ENCODE measurements around the gene KAZALD1. TPM values are rescaled to one million over a fixed set of nuclear protein-coding genes. Genes with fewer than 3 reads are reported as not detected.

The KAZALD1 gene
- polyA plus RNA-seq, 1 of the 3 experiments (the other 2 are of a cell fraction), result 3.0 TPM

DNA sequence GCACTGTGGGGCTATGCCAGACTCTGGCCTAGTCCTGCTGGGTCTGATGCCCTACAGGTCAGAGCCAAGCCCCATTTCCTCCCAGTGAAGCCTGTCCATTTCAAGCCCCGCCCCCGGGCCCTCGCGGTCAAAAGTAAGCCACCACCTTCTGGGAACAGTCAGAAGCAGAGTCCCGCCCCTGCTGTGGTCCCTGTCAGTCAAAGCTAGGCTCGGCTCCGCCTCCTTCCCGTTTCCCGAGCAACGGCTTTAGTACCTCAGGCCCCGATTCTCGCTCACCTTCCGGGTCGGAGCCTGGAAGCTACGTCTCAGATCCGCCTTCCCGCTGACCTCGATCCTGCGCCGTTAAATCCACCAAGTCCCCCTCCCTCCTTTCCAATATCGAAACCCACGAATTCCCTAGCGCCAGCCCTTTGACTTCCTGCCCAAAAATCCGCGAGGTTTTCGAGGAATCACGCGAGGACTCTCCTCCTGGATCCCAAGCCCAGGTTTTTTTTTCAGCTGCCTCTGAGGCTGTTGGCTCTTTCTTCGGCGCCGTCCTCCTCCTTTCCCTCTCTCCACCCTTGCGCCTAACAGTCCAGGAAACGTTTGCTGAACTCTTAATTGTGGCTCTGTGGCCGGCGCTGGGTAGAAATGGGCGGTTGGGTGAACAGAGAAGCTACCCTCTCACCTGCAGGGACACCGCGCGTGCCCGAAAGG, 19.0 kb upstream of the KAZALD1 start (continued):
- TF ChIP-seq, protein P1, sequence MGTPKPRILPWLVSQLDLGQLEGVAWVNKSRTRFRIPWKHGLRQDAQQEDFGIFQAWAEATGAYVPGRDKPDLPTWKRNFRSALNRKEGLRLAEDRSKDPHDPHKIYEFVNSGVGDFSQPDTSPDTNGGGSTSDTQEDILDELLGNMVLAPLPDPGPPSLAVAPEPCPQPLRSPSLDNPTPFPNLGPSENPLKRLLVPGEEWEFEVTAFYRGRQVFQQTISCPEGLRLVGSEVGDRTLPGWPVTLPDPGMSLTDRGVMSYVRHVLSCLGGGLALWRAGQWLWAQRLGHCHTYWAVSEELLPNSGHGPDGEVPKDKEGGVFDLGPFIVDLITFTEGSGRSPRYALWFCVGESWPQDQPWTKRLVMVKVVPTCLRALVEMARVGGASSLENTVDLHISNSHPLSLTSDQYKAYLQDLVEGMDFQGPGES (IDR thresholded peaks at IDR 0.05; ENCODE audit: low read depth, low read length), result no peak
- TF ChIP-seq GATA2 (CRISPR knock-in tag; IDR thresholded peaks at IDR 0.05) (no peak), EZH2phosphoT487 (IDR thresholded peaks at IDR 0.05; ENCODE audit: borderline replicate concordance, low read depth) (no peak), NRF1 (IDR thresholded peaks at IDR 0.05; ENCODE audit: low read depth, low read length) (no peak), JUND (IDR thresholded peaks at IDR 0.05) (no peak; the same call in 1 of the 2 replicates), ELF1 (IDR thresholded peaks at IDR 0.05) (peak; percentile 82), NFIC (IDR thresholded peaks at IDR 0.05; ENCODE audit: borderline replicate concordance) (no peak)
- TF ChIP-seq, protein P2, sequence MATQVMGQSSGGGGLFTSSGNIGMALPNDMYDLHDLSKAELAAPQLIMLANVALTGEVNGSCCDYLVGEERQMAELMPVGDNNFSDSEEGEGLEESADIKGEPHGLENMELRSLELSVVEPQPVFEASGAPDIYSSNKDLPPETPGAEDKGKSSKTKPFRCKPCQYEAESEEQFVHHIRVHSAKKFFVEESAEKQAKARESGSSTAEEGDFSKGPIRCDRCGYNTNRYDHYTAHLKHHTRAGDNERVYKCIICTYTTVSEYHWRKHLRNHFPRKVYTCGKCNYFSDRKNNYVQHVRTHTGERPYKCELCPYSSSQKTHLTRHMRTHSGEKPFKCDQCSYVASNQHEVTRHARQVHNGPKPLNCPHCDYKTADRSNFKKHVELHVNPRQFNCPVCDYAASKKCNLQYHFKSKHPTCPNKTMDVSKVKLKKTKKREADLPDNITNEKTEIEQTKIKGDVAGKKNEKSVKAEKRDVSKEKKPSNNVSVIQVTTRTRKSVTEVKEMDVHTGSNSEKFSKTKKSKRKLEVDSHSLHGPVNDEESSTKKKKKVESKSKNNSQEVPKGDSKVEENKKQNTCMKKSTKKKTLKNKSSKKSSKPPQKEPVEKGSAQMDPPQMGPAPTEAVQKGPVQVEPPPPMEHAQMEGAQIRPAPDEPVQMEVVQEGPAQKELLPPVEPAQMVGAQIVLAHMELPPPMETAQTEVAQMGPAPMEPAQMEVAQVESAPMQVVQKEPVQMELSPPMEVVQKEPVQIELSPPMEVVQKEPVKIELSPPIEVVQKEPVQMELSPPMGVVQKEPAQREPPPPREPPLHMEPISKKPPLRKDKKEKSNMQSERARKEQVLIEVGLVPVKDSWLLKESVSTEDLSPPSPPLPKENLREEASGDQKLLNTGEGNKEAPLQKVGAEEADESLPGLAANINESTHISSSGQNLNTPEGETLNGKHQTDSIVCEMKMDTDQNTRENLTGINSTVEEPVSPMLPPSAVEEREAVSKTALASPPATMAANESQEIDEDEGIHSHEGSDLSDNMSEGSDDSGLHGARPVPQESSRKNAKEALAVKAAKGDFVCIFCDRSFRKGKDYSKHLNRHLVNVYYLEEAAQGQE (IDR thresholded peaks at IDR 0.05; ENCODE audit: low read depth, low read length), result no peak
- TF ChIP-seq, protein P3, sequence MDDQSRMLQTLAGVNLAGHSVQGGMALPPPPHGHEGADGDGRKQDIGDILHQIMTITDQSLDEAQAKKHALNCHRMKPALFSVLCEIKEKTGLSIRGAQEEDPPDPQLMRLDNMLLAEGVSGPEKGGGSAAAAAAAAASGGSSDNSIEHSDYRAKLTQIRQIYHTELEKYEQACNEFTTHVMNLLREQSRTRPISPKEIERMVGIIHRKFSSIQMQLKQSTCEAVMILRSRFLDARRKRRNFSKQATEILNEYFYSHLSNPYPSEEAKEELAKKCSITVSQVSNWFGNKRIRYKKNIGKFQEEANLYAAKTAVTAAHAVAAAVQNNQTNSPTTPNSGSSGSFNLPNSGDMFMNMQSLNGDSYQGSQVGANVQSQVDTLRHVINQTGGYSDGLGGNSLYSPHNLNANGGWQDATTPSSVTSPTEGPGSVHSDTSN (IDR thresholded peaks at IDR 0.05), result peak; percentile 98
- TF ChIP-seq, protein P4, sequence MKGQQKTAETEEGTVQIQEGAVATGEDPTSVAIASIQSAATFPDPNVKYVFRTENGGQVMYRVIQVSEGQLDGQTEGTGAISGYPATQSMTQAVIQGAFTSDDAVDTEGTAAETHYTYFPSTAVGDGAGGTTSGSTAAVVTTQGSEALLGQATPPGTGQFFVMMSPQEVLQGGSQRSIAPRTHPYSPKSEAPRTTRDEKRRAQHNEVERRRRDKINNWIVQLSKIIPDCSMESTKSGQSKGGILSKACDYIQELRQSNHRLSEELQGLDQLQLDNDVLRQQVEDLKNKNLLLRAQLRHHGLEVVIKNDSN (IDR thresholded peaks at IDR 0.05; ENCODE audit: borderline replicate concordance, low read depth), result no peak
- TF ChIP-seq, protein P5, sequence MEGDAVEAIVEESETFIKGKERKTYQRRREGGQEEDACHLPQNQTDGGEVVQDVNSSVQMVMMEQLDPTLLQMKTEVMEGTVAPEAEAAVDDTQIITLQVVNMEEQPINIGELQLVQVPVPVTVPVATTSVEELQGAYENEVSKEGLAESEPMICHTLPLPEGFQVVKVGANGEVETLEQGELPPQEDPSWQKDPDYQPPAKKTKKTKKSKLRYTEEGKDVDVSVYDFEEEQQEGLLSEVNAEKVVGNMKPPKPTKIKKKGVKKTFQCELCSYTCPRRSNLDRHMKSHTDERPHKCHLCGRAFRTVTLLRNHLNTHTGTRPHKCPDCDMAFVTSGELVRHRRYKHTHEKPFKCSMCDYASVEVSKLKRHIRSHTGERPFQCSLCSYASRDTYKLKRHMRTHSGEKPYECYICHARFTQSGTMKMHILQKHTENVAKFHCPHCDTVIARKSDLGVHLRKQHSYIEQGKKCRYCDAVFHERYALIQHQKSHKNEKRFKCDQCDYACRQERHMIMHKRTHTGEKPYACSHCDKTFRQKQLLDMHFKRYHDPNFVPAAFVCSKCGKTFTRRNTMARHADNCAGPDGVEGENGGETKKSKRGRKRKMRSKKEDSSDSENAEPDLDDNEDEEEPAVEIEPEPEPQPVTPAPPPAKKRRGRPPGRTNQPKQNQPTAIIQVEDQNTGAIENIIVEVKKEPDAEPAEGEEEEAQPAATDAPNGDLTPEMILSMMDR (IDR thresholded peaks at IDR 0.05), result no peak

All from SK-N-SH (cell line).